ENCODE data around the gene RTL10. TPM values are rescaled to one million over a fixed set of nuclear protein-coding genes. Genes with fewer than 3 reads are reported as not detected.
"Not testable (repeated sequence)": the region's sequence is repeated elsewhere in the genome, so short reads cannot be mapped to it uniquely, and the experiment has no call there.

RTL10 gene
- total RNA-seq, 2 donors from 2014 or later = 6.8 to 7.7 TPM

- ATAC-seq (peak; percentile 48 to 49), DNase-seq (no peak)
- intact Hi-C loops (cut with DNase I) = no loop called here
These were observed 36.9 kb upstream of the RTL10 start for GRCh38 chr22:19891317-19892256.

GRCh38 chr22:19890502-19891316 is 36.0 kb upstream of the RTL10 start:
- intact Hi-C loops (cut with DNase I) = no loop called here
- DNase-seq (no peak), ATAC-seq (no peak)

- intact Hi-C loops (cut with DNase I) = no loop called here
- ATAC-seq (no peak), DNase-seq (peak; percentile 20)
These were observed 35.3 kb upstream of the RTL10 start for GRCh38 chr22:19889951-19890350.

- ATAC-seq (no peak), DNase-seq (peak; percentile 18)
- intact Hi-C loops (cut with DNase I) = no loop called here
These were observed 33.6 kb upstream of the RTL10 start for GRCh38 chr22:19888131-19888746.

GRCh38 chr22:19887256-19887985 is 32.7 kb upstream of the RTL10 start:
- no peak for ATAC-seq

GRCh38 chr22:19886605-19887255 is 32.1 kb upstream of the RTL10 start:
- peak; percentile 25 for DNase-seq
- peak in 1 of 2 donors; percentile 19 for ATAC-seq
- intact Hi-C loops (cut with DNase I) = no loop called here

More at GRCh38 chr22:19887256-19887985, 32.7 kb upstream of the RTL10 start:
- intact Hi-C loops (cut with DNase I) = no loop called here
- peak; percentile 20 for DNase-seq

- ATAC-seq (no peak), DNase-seq (no peak)
- intact Hi-C loops (cut with DNase I) = no loop called here
These were observed 31.3 kb upstream of the RTL10 start for GRCh38 chr22:19885841-19886592.

- DNase-seq (no peak), ATAC-seq (no peak)
- intact Hi-C loops (cut with DNase I) = no loop called here
These were observed 30.5 kb upstream of the RTL10 start for GRCh38 chr22:19884954-19885751.

- no peak for DNase-seq
- intact Hi-C loops (cut with DNase I) = no loop called here
- ATAC-seq = no peak
These were observed 29.7 kb upstream of the RTL10 start for GRCh38 chr22:19884161-19884953.

- DNase-seq; ATAC-seq; intact Hi-C loops (cut with DNase I): not testable (repeated sequence)
These were observed 28.8 kb upstream of the RTL10 start for GRCh38 chr22:19883446-19883845.

- ATAC-seq (no peak), DNase-seq (no peak)
- intact Hi-C loops (cut with DNase I) = no loop called here
These were observed 28.0 kb upstream of the RTL10 start for GRCh38 chr22:19882446-19883381.

- peak; percentile 39 to 69 for ATAC-seq
- DNase-seq = peak; percentile 75
- intact Hi-C loops (cut with DNase I) = no loop called here
These were observed 26.3 kb upstream of the RTL10 start for GRCh38 chr22:19880786-19881569.

GRCh38 chr22:19879992-19880785 is 25.5 kb upstream of the RTL10 start:
- intact Hi-C loops (cut with DNase I) = no loop called here
- no peak for ATAC-seq
- peak; percentile 12 for DNase-seq

- intact Hi-C loops (cut with DNase I) = no loop called here
- DNase-seq = peak; percentile 13
- no peak for ATAC-seq
These were observed 24.9 kb upstream of the RTL10 start for GRCh38 chr22:19879643-19879991.

Data from left cardiac atrium (tissue), 4 donors.